ENCODE measurements around the gene PITPNC1.

The PITPNC1 gene

DNA sequence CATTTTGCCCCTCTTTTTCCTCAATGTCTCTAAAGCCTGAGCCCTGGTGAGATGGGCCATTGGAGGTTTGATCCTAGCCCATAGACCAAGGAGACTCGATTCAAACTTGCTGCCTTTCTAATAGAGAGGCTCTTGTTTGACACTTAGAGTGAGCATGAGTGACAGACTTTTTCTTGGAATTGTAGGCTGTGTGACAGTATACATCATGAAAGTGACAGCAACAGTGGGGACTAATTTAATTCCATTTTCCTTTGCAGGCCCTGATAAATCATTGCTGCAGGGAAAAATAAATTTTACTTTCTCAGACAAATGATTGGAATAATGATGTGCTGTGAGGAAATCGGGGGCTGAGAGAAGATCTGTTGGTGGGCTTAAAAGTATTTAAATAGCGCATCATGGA is 171.6 kb downstream of the PITPNC1 start:
- no peak overlapping the region for H2BK5ac ChIP-seq (ENCODE audit: low read length)
- H2BK15ac ChIP-seq (ENCODE audit: low read length) = no peak overlapping the region
- H3K14ac ChIP-seq (ENCODE audit: low read length) = no peak overlapping the region
- no peak overlapping the region for H3K4me3 ChIP-seq (ENCODE audit: low read length in 2 of 2)
- no peak overlapping the region for H3K27ac ChIP-seq (replicated peaks; ENCODE audit: low read length)
- no peak overlapping the region for H4K91ac ChIP-seq (ENCODE audit: low read depth, low read length, poor library complexity)
- H3K4me2 ChIP-seq (ENCODE audit: insufficient read depth, low read length, poor library complexity, severe bottlenecking) = no peak overlapping the region
- no peak overlapping the region for H3K23ac ChIP-seq (ENCODE audit: low read depth, low read length, poor library complexity)
- no peaks in the 10 kb centered on the region for H3K36me3 ChIP-seq (replicated peaks in 1 of 2; ENCODE audit: control insufficient read depth in 2 of 2, insufficient read depth in 2 of 2, low read length in 2 of 2)
- H3K9me3 ChIP-seq (replicated peaks in 1 of 2; ENCODE audit: control insufficient read depth in 2 of 2, insufficient read depth in 1 of 2, low read depth in 1 of 2, low read length in 2 of 2) = no peaks in the 10 kb centered on the region
- H2BK120ac ChIP-seq (ENCODE audit: low read depth, low read length) = no peak overlapping the region
- H2BK12ac ChIP-seq (ENCODE audit: low read length) = no peak overlapping the region
- H2AK5ac ChIP-seq (ENCODE audit: low read depth, low read length) = no peak overlapping the region
- no CpG with 5 or more reads among the region's 3 CpGs for WGBS, 2 donors (ENCODE audit: extremely low coverage in 2 of 2, insufficient read length in 2 of 2, insufficient replicate concordance in 1 of 2)
- no peak overlapping the region for H3K4ac ChIP-seq (ENCODE audit: low read length)
- no peak overlapping the region for H3K9ac ChIP-seq (ENCODE audit: low read depth, low read length, poor library complexity)
- peaks cover 1 to 3% of the 10 kb centered on the region in 2 donors for H3K4me1 ChIP-seq (ENCODE audit: control insufficient read depth in 2 of 2, insufficient read depth in 1 of 2, low read depth in 1 of 2, low read length in 2 of 2)
- H3K79me1 ChIP-seq (ENCODE audit: low read depth, low read length) = no peaks in the 10 kb centered on the region
- no peak overlapping the region for H3K18ac ChIP-seq (ENCODE audit: low read length)
- no peak overlapping the region for H2AFZ ChIP-seq (ENCODE audit: low read length)
- H3K27me3 ChIP-seq (ENCODE audit: control insufficient read depth in 3 of 3, insufficient read depth in 3 of 3, low read depth in 1 of 3, low read length in 3 of 3) = no peaks in the 10 kb centered on the region
- no peak overlapping the region for H4K8ac ChIP-seq (ENCODE audit: low read depth, low read length)
- no peak for DNase-seq (ENCODE audit: low spot score)

DNA sequence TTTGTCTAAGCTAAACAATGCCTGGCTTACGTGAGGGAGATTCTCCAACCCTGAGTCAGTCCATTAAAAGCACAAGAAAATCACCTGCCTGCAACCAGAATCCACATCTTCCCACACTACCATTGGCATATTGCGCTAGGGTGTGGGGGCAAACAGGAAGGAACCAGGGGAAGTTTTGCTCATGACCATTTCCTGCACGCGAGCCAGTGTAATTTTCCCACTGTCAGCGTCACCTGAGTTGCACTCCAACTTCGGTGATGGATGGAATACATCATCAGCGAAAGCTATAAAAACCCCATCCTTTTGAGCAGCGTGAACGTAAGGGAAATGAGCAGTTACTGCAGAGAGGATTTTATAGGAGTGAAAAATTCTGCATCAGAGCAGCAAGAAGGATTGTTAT is 172.7 kb downstream of the PITPNC1 start:
- no CpG with 5 or more reads among the region's 9 CpGs for WGBS, 2 donors (ENCODE audit: extremely low coverage in 2 of 2, insufficient read length in 2 of 2, insufficient replicate concordance in 1 of 2)
- no peak overlapping the region for H2AK5ac ChIP-seq (ENCODE audit: low read depth, low read length)
- H3K4ac ChIP-seq (ENCODE audit: low read length) = no peak overlapping the region
- no peak overlapping the region for H3K23ac ChIP-seq (ENCODE audit: low read depth, low read length, poor library complexity)
- H2AFZ ChIP-seq (ENCODE audit: low read length) = no peak overlapping the region
- H2BK5ac ChIP-seq (ENCODE audit: low read length) = no peak overlapping the region
- H3K14ac ChIP-seq (ENCODE audit: low read length) = no peak overlapping the region
- H3K27ac ChIP-seq (replicated peaks; ENCODE audit: low read length) = no peak overlapping the region
- H3K18ac ChIP-seq (ENCODE audit: low read length) = no peak overlapping the region
- no peak for DNase-seq (ENCODE audit: low spot score)
- no peaks in the 10 kb centered on the region for H3K9me3 ChIP-seq (replicated peaks in 1 of 2; ENCODE audit: control insufficient read depth in 2 of 2, insufficient read depth in 1 of 2, low read depth in 1 of 2, low read length in 2 of 2)
- no peak overlapping the region for H3K4me3 ChIP-seq (ENCODE audit: low read length in 2 of 2)
- no peak overlapping the region for H3K9ac ChIP-seq (ENCODE audit: low read depth, low read length, poor library complexity)
- no peaks in the 10 kb centered on the region for H3K79me1 ChIP-seq (ENCODE audit: low read depth, low read length)
- H2BK15ac ChIP-seq (ENCODE audit: low read length) = no peak overlapping the region
- H4K91ac ChIP-seq (ENCODE audit: low read depth, low read length, poor library complexity) = no peak overlapping the region
- H3K36me3 ChIP-seq (replicated peaks in 1 of 2; ENCODE audit: control insufficient read depth in 2 of 2, insufficient read depth in 2 of 2, low read length in 2 of 2) = no peaks in the 10 kb centered on the region
- no peak overlapping the region for H3K4me2 ChIP-seq (ENCODE audit: insufficient read depth, low read length, poor library complexity, severe bottlenecking)
- H3K27me3 ChIP-seq (ENCODE audit: control insufficient read depth in 3 of 3, insufficient read depth in 3 of 3, low read depth in 1 of 3, low read length in 3 of 3) = no peaks in the 10 kb centered on the region
- H3K4me1 ChIP-seq (ENCODE audit: control insufficient read depth in 2 of 2, insufficient read depth in 1 of 2, low read depth in 1 of 2, low read length in 2 of 2) = peaks cover 1 to 3% of the 10 kb centered on the region in 2 donors
- no peak overlapping the region for H4K8ac ChIP-seq (ENCODE audit: low read depth, low read length)
- no peak overlapping the region for H2BK120ac ChIP-seq (ENCODE audit: low read depth, low read length)
- no peak overlapping the region for H2BK12ac ChIP-seq (ENCODE audit: low read length)

DNA sequence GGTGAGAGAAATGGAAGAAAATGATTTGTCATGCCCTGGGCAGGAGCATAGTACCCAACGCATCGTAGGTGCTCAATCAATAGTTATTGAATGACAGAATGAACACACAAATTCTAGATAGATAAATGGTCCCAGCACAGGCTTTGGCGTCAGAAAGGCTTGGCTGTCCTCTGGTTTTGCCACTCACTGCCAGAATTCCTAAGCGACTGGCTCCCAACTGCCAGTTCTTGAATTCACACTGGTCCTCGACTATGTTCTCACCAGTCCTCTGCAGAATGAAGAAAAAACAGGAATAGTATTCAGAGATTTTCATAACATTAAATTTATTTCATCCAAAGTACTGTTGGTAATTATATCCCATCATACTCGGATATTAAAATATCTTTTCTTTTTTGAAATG is 177.6 kb downstream of the PITPNC1 start:
- no peaks in the 10 kb centered on the region for H3K27me3 ChIP-seq (ENCODE audit: control insufficient read depth in 3 of 3, insufficient read depth in 3 of 3, low read depth in 1 of 3, low read length in 3 of 3)
- H3K4ac ChIP-seq (ENCODE audit: low read length) = no peak overlapping the region
- no peak overlapping the region for H3K23ac ChIP-seq (ENCODE audit: low read depth, low read length, poor library complexity)
- no peak overlapping the region for H2AK5ac ChIP-seq (ENCODE audit: low read depth, low read length)
- H2AFZ ChIP-seq (ENCODE audit: low read length) = no peak overlapping the region
- no peaks in the 10 kb centered on the region for H3K36me3 ChIP-seq (replicated peaks in 1 of 2; ENCODE audit: control insufficient read depth in 2 of 2, insufficient read depth in 2 of 2, low read length in 2 of 2)
- WGBS, 2 donors (ENCODE audit: extremely low coverage in 2 of 2, insufficient read length in 2 of 2, insufficient replicate concordance in 1 of 2) = no CpG with 5 or more reads among the region's 6 CpGs
- no peak overlapping the region for H4K91ac ChIP-seq (ENCODE audit: low read depth, low read length, poor library complexity)
- peaks cover 0 to 7% of the 10 kb centered on the region in 2 donors for H3K9me3 ChIP-seq (replicated peaks in 1 of 2; ENCODE audit: control insufficient read depth in 2 of 2, insufficient read depth in 1 of 2, low read depth in 1 of 2, low read length in 2 of 2)
- H3K79me1 ChIP-seq (ENCODE audit: low read depth, low read length) = no peaks in the 10 kb centered on the region
- no peak overlapping the region for H3K9ac ChIP-seq (ENCODE audit: low read depth, low read length, poor library complexity)
- no peak overlapping the region for H2BK120ac ChIP-seq (ENCODE audit: low read depth, low read length)
- H3K27ac ChIP-seq (replicated peaks; ENCODE audit: low read length) = no peak overlapping the region
- no peak overlapping the region for H3K14ac ChIP-seq (ENCODE audit: low read length)
- no peak overlapping the region for H3K4me2 ChIP-seq (ENCODE audit: insufficient read depth, low read length, poor library complexity, severe bottlenecking)
- no peak overlapping the region for H2BK15ac ChIP-seq (ENCODE audit: low read length)
- H4K8ac ChIP-seq (ENCODE audit: low read depth, low read length) = no peak overlapping the region
- no peak for DNase-seq (ENCODE audit: low spot score)
- H3K4me1 ChIP-seq (ENCODE audit: control insufficient read depth in 2 of 2, insufficient read depth in 1 of 2, low read depth in 1 of 2, low read length in 2 of 2) = no peaks in the 10 kb centered on the region
- H2BK12ac ChIP-seq (ENCODE audit: low read length) = no peak overlapping the region
- no peak overlapping the region for H3K18ac ChIP-seq (ENCODE audit: low read length)
- no peak overlapping the region for H3K4me3 ChIP-seq (ENCODE audit: low read length in 2 of 2)
- H2BK5ac ChIP-seq (ENCODE audit: low read length) = no peak overlapping the region

DNA sequence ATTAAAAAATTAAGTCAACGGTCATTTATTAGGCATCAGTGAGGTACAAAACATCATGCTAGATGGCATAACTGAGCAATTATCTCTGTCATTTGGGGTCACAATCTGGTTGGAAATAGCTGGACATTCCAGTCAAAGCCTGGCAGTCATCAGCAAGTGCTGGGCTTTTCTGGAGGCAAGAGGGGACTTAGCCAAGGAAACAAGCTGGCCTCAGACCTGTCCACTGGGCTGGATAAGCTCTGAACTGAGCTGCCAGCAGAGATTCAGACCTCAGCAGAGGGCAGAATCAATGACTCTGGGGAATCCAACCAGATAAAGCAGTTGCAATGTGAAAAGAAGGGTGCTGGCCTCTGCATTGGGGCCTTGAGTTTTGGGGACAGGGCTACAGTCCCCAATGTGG is 178.8 kb downstream of the PITPNC1 start:
- no peak overlapping the region for H3K14ac ChIP-seq (ENCODE audit: low read length)
- H4K91ac ChIP-seq (ENCODE audit: low read depth, low read length, poor library complexity) = no peak overlapping the region
- H3K4me2 ChIP-seq (ENCODE audit: insufficient read depth, low read length, poor library complexity, severe bottlenecking) = no peak overlapping the region
- H3K27me3 ChIP-seq (ENCODE audit: control insufficient read depth in 3 of 3, insufficient read depth in 3 of 3, low read depth in 1 of 3, low read length in 3 of 3) = no peaks in the 10 kb centered on the region
- H4K8ac ChIP-seq (ENCODE audit: low read depth, low read length) = no peak overlapping the region
- H3K18ac ChIP-seq (ENCODE audit: low read length) = no peak overlapping the region
- H2BK15ac ChIP-seq (ENCODE audit: low read length) = no peak overlapping the region
- H2AFZ ChIP-seq (ENCODE audit: low read length) = no peak overlapping the region
- no peak overlapping the region for H3K9ac ChIP-seq (ENCODE audit: low read depth, low read length, poor library complexity)
- peaks cover 0 to 7% of the 10 kb centered on the region in 2 donors for H3K9me3 ChIP-seq (replicated peaks in 1 of 2; ENCODE audit: control insufficient read depth in 2 of 2, insufficient read depth in 1 of 2, low read depth in 1 of 2, low read length in 2 of 2)
- no peaks in the 10 kb centered on the region for H3K79me1 ChIP-seq (ENCODE audit: low read depth, low read length)
- H3K27ac ChIP-seq (replicated peaks; ENCODE audit: low read length) = no peak overlapping the region
- H2BK5ac ChIP-seq (ENCODE audit: low read length) = no peak overlapping the region
- no peak overlapping the region for H3K4ac ChIP-seq (ENCODE audit: low read length)
- DNase-seq (ENCODE audit: low spot score) = no peak
- no peak overlapping the region for H2BK120ac ChIP-seq (ENCODE audit: low read depth, low read length)
- H3K36me3 ChIP-seq (replicated peaks in 1 of 2; ENCODE audit: control insufficient read depth in 2 of 2, insufficient read depth in 2 of 2, low read length in 2 of 2) = no peaks in the 10 kb centered on the region
- H2AK5ac ChIP-seq (ENCODE audit: low read depth, low read length) = no peak overlapping the region
- H3K4me3 ChIP-seq (ENCODE audit: low read length in 2 of 2) = no peak overlapping the region
- WGBS, 2 donors (ENCODE audit: extremely low coverage in 2 of 2, insufficient read length in 2 of 2, insufficient replicate concordance in 1 of 2) = no CpG with 5 or more reads among the region's 1 CpG
- H3K4me1 ChIP-seq (ENCODE audit: control insufficient read depth in 2 of 2, insufficient read depth in 1 of 2, low read depth in 1 of 2, low read length in 2 of 2) = peaks cover 0 to 1% of the 10 kb centered on the region in 2 donors
- no peak overlapping the region for H2BK12ac ChIP-seq (ENCODE audit: low read length)
- no peak overlapping the region for H3K23ac ChIP-seq (ENCODE audit: low read depth, low read length, poor library complexity)

Data from neuronal stem cell (in vitro differentiated cells).